Iris pigment epithelial cell (primary cell): ENCODE measurements around the gene NKX2-3.

Source experiments
- DNase-seq: peaks from one replicate; pipeline ENCODE4 v3.0.0-alpha.2; 2011; ENCODE audit warnings: low read depth

The NKX2-3 gene

GRCh38 chr10:99582255-99582770 is 49.6 kb downstream of the NKX2-3 start:
- no peak for DNase-seq

GRCh38 chr10:99583687-99584086 is 50.9 kb downstream of the NKX2-3 start:
- no peak for DNase-seq
